ENCODE results near the gene FAM98B. TPM values are rescaled to one million over a fixed set of nuclear protein-coding genes. Genes with fewer than 3 reads are reported as not detected.

The FAM98B gene
- total RNA-seq, 1 experiment from 2014 or later, result 38.1 TPM

GRCh38 chr15:38504680-38505467 lies 50.9 kb downstream of the FAM98B start:
- no peak overlapping the region for H3K27ac Mint-ChIP-seq
- no peaks in the 10 kb centered on the region for H3K4me1 Mint-ChIP-seq
- CTCF ChIA-PET, result interaction anchor here (1.4 to 1.9 kb wide), 2 partner anchors 59 kb away, joined by 6 to 11 read pairs; partner anchors contain the start of gene RASGRP1
- ATAC-seq, result no peak
- H3K4me3 Mint-ChIP-seq, result no peak overlapping the region
- peaks cover 2% of the 10 kb centered on the region for H3K36me3 Mint-ChIP-seq
- POLR2A ChIA-PET, result no interaction called here
- no peak for TF ChIP-seq NR2C2 (CRISPR knock-in tag; IDR thresholded peaks at IDR 0.05)
- no peaks in the 10 kb centered on the region for H3K9me3 Mint-ChIP-seq
- DNase-seq (ENCODE audit: low spot score), result no peak
- no peaks in the 10 kb centered on the region for H3K27me3 Mint-ChIP-seq (ENCODE audit: low read depth)

DNA sequence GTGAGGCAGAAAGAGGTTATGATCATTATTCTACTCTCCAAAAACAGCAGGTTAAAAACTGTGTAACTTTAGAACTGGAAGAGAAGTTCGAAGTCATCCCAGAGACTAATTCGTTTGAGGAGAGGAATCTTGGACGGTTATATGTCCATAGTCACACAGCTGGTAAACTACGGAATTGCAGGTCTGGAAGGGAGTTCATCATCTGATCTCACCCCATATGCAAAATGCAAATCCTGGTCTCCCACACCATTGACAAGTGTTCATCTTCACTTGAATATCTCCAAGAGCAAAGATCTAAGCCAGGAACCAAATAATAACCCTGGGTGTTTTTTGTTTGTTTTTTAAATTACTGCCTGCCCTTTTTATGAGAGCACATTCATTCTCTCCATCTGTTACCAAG lies 53.1 kb downstream of the FAM98B start:
- DNase-seq (ENCODE audit: low spot score) (no peak), ATAC-seq (no peak)
- no peaks in the 10 kb centered on the region for H3K9me3 Mint-ChIP-seq
- no peaks in the 10 kb centered on the region for H3K36me3 Mint-ChIP-seq
- no peak for TF ChIP-seq ZNF423 (CRISPR knock-in tag; IDR thresholded peaks at IDR 0.05)
- TF ChIP-seq E2F4 (CRISPR knock-in tag; IDR thresholded peaks at IDR 0.05; ENCODE audit: borderline replicate concordance, low read depth), result no peak
- no peak for TF ChIP-seq SMAD4 (CRISPR knock-in tag; IDR thresholded peaks at IDR 0.05)
- TF ChIP-seq HMGXB4 (CRISPR knock-in tag; IDR thresholded peaks at IDR 0.05), result no peak
- no peak for TF ChIP-seq TCF7 (CRISPR knock-in tag; IDR thresholded peaks at IDR 0.05; ENCODE audit: low read depth)
- no peak for TF ChIP-seq GRHL2 (CRISPR knock-in tag; IDR thresholded peaks at IDR 0.05; ENCODE audit: insufficient replicate concordance, severe bottlenecking)
- TF ChIP-seq, protein P1, sequence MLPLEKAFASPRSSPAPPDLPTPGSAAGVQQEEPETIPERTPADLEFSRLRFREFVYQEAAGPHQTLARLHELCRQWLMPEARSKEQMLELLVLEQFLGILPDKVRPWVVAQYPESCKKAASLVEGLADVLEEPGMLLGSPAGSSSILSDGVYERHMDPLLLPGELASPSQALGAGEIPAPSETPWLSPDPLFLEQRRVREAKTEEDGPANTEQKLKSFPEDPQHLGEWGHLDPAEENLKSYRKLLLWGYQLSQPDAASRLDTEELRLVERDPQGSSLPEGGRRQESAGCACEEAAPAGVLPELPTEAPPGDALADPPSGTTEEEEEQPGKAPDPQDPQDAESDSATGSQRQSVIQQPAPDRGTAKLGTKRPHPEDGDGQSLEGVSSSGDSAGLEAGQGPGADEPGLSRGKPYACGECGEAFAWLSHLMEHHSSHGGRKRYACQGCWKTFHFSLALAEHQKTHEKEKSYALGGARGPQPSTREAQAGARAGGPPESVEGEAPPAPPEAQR (CRISPR knock-in tag; IDR thresholded peaks at IDR 0.05), result no peak
- no peak for TF ChIP-seq PRDM15 (CRISPR knock-in tag; IDR thresholded peaks at IDR 0.05)
- ChIA-PET CTCF (interaction anchor here (0.8 to 1.9 kb wide), 2 partner anchors 57 to 183 kb away, joined by 3 to 11 read pairs; partner anchors contain the start of gene RASGRP1), POLR2A (no interaction called here)
- no peaks in the 10 kb centered on the region for H3K27me3 Mint-ChIP-seq (ENCODE audit: low read depth)
- no peak overlapping the region for H3K4me3 Mint-ChIP-seq
- no peaks in the 10 kb centered on the region for H3K4me1 Mint-ChIP-seq
- H3K27ac Mint-ChIP-seq, result no peak overlapping the region

DNA sequence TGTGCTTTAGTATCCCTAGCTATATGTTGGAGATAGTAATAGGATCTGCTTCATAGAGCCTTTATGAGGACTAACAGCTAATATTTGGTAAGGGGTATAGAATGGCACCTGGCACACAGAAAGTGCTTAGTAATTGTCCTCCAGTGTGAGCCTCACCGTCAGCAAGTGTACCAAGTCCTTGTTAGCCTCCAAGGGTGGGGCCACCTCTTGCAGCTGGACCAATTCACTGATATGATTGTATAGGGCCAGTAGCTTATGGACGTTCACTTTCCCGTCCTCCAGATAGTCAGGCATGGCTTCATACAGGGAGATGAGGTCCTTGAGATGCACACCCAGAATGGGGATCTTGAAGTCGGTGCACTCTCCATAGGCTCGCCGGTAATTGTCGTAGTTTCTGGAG lies 53.6 kb downstream of the FAM98B start:
- H3K27me3 Mint-ChIP-seq (ENCODE audit: low read depth), result no peaks in the 10 kb centered on the region
- H3K9me3 Mint-ChIP-seq, result no peaks in the 10 kb centered on the region
- H3K4me1 Mint-ChIP-seq, result no peaks in the 10 kb centered on the region
- H3K4me3 Mint-ChIP-seq, result no peak overlapping the region
- POLR2A ChIA-PET, result no interaction called here
- H3K36me3 Mint-ChIP-seq, result no peaks in the 10 kb centered on the region
- H3K27ac Mint-ChIP-seq, result no peak overlapping the region; the same call in 1 of the 2 replicates
- ATAC-seq (no peak), DNase-seq (ENCODE audit: low spot score) (no peak)
- CTCF ChIA-PET, result interaction anchor here (0.8 kb wide), 1 partner anchor 192 kb away, joined by 3 read pairs; no protein-coding TSS in a partner anchor
- TF ChIP-seq CREB1 (CRISPR knock-in tag; IDR thresholded peaks at IDR 0.05), result no peak
- no peak for TF ChIP-seq TEAD4 (CRISPR knock-in tag; IDR thresholded peaks at IDR 0.05)
- TF ChIP-seq ATF2 (CRISPR knock-in tag; IDR thresholded peaks at IDR 0.05; ENCODE audit: borderline replicate concordance, low read depth), result no peak
- TF ChIP-seq, protein P2, sequence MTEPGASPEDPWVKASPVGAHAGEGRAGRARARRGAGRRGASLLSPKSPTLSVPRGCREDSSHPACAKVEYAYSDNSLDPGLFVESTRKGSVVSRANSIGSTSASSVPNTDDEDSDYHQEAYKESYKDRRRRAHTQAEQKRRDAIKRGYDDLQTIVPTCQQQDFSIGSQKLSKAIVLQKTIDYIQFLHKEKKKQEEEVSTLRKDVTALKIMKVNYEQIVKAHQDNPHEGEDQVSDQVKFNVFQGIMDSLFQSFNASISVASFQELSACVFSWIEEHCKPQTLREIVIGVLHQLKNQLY (CRISPR knock-in tag; IDR thresholded peaks at IDR 0.05), result no peak
- no peak for TF ChIP-seq JAZF1 (CRISPR knock-in tag; IDR thresholded peaks at IDR 0.05)
- TF ChIP-seq, protein P3, sequence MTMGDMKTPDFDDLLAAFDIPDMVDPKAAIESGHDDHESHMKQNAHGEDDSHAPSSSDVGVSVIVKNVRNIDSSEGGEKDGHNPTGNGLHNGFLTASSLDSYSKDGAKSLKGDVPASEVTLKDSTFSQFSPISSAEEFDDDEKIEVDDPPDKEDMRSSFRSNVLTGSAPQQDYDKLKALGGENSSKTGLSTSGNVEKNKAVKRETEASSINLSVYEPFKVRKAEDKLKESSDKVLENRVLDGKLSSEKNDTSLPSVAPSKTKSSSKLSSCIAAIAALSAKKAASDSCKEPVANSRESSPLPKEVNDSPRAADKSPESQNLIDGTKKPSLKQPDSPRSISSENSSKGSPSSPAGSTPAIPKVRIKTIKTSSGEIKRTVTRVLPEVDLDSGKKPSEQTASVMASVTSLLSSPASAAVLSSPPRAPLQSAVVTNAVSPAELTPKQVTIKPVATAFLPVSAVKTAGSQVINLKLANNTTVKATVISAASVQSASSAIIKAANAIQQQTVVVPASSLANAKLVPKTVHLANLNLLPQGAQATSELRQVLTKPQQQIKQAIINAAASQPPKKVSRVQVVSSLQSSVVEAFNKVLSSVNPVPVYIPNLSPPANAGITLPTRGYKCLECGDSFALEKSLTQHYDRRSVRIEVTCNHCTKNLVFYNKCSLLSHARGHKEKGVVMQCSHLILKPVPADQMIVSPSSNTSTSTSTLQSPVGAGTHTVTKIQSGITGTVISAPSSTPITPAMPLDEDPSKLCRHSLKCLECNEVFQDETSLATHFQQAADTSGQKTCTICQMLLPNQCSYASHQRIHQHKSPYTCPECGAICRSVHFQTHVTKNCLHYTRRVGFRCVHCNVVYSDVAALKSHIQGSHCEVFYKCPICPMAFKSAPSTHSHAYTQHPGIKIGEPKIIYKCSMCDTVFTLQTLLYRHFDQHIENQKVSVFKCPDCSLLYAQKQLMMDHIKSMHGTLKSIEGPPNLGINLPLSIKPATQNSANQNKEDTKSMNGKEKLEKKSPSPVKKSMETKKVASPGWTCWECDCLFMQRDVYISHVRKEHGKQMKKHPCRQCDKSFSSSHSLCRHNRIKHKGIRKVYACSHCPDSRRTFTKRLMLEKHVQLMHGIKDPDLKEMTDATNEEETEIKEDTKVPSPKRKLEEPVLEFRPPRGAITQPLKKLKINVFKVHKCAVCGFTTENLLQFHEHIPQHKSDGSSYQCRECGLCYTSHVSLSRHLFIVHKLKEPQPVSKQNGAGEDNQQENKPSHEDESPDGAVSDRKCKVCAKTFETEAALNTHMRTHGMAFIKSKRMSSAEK (CRISPR knock-in tag; IDR thresholded peaks at IDR 0.05; ENCODE audit: borderline replicate concordance), result no peak
- no peak for TF ChIP-seq GTF2I (CRISPR knock-in tag; conservative IDR thresholded peaks at IDR 0.05)
